HG03342 (cell line): Measurements from ENCODE around the gene WDFY2.

Experiments used
- ATAC-seq: cut with Tn5 transposase; IDR thresholded peaks from one replicate; pipeline ENCODE4 v1.9.1; 2021; ENCODE audit warnings: mild to moderate bottlenecking, moderate library complexity; ENCODE audit not compliant: unreplicated experiment

The WDFY2 gene

DNA sequence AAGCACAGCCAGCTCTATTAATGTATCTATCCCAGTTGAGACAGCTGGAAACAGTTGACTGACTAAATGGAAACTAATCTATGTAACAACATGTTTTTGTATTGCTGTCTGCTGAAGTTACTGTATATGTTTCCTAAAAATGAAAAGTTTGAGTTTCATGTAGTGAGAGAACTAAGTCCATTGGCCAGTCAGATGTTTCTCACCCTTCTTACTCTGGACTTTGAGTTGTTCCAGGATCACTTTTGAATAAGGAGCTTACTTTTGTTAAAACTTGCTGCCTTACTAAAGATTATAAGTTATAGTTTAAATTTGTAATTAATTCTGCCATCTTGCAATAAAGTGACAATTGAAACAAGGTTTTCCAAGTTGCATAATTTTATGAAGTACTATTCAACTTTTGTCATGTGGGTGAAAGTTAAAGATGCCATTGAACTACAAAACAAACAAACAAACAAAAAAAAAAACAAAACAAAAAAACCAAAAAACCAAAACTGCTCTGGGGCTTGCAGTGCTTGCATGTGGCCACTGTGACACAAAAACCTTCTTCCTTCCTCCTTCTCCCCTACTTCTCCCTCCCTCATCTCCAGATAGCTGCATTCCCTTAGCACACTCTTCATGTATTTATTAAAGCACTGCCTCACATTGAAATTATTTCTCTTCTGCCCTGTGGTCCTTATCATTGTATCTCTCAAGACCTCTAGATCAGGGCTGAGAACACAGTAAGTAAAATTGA is 15.3 kb downstream of the WDFY2 start:
- no peak for ATAC-seq

DNA sequence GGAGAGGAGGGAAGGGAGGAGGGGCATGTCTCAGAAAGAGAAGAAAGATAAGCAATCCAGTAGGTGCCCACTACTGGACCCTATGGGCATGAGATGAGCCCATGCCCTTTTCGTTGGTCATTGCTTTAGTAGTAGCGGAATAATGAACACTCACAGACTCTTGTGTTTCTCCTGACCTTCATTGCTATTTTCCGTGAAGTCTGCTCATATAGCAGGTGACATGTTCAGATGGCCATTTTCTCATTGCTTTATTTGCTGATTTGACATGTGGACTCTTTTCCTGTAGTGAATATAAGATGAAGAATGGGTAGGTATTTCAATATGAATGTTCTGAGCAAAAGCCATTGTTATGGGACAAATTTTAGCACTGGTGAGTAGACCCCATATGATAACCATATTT is 16.4 kb downstream of the WDFY2 start:
- ATAC-seq, result no peak

DNA sequence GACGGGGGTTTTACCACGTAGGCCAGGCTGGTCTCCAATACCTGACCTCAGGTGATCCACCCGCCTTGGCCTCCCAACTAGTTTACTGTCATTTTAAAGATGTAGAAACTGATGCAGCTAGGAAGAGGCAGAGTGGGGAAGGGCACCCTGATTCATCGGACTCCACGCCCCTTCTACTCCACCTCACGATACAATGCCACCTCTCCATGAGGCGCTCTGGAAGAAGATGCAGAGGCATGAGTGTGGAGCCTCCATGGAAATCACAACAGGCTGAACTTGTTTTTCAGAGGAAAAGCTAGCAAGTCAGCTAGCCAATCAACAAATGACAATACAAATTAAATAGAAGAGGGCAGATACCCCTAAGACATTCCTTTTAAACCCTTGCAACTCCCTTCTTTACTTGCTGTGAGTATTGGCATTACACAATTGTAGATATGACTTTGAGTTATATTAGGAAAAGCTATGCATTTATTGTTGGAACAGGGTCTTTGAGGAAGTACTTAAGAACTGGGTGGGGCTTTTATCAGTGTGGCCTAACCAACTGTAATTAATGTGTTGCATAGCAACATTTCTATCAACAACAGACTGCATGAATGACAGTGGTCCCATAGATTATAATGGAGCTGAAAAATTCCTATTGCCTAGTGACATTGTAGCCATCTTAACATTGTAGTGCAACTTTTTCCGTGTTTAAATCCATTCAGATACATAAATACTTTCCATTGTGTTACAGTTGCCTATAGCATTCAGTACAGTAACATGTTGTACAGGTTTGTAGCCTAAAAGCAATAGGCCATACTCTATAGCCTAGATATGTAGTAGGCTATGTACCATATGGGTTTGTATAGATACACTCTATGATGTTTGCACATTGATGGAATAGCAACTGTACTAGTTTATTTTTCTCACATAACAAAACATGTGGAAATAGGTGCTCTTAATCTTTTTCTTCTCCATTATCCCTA is 17.6 kb downstream of the WDFY2 start:
- ATAC-seq, result no peak

DNA sequence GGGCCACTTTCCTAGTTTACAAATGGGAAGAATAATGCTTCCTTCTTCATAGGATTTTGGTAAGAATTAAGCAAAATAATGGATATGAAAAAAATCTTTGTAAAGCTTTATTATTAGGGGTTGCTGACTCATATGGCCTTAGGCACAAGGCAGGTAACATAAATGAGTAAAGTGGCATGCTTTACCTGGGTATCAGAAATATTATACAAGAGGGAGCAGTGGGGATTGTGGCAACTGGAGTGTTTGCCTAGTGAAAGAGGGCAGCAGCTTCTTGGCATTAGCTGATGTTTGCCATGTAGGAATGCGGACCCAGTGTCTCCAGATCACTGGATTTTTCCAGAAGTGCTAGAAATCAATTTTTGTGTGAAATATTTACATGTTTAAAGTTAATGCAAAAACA is 19.5 kb downstream of the WDFY2 start:
- no peak for ATAC-seq

DNA sequence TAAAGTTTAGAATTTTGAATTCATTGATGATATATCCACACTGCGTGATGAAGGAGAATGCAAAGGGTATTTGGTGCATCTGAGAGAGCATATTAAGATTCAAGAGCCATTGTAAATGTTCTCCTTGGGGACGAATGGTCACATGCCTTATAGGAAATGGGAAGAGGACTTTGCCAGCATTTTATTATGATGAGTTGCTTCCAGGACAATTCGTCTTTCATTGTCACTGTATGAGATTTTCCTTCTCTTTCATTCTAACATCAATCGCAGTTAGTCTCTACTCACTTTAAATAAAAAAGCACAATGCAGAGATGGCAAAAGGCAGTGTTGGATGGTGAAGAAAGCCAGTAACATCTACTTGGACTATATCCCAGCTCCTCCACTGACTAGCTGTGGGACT is 21.4 kb downstream of the WDFY2 start:
- ATAC-seq, result no peak

DNA sequence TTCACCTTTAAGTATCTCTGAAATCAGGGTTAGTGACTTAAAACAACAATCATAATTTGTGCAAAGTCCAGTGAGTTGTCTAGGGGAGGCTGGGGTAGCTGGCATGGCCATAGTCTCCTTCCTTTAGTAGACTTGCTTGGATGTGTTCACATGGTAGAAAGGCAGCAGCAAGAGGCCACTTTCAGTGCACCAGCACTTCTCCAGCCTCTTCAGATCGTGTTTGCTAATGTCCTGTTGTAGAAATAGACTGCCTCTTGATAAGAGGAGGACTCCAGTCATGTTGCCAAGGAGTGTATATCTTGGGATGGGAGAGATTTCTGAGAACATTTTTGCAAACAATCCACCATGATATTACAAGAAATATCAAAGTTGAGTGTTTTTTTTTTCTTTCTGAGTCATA is 22.9 kb downstream of the WDFY2 start:
- no peak for ATAC-seq

DNA sequence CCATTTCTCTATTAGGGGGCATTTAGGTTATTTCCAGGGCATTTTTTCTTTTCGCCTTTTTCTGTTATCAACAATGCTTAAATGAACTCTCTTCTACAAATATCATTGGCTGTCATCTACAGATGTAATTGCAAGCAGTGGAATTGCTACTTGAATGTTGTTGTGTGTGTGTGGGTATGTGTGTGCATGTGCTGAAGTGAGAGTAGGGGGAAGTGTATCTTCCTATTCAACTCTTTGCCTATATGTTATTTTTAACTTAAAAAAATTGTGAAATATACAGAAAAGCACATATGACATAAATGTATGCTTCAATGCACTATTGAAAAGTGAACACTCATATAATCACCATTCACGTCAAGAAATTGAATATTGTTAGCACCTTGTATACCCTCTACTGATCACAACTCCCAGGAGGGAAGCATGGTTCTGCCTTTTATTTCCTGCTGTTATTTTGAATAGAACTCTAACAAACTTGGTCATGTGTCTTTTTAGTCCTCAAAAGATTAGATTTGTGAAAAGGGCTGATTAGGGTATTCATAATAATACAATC is 24.7 kb downstream of the WDFY2 start:
- ATAC-seq, result no peak

DNA sequence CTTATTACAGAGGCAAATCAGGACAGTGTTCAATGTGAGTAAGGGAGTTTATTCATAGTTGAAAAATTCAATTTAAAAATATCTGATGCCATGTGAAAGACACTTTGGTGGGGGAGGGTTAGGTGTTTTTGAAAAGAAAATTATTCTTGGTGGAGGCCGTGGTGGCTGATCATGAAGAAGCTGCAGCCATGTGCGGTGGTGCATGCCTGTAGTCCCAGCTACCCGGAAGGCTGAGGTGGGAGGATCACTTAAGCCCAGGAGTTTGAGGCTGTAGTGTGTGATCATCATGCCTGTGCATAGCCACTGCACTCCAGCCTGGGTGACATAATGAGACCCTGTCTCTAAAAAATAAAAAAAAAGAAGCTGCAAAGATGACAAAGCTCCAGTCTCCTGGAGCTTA is 28.6 kb downstream of the WDFY2 start:
- no peak for ATAC-seq

DNA sequence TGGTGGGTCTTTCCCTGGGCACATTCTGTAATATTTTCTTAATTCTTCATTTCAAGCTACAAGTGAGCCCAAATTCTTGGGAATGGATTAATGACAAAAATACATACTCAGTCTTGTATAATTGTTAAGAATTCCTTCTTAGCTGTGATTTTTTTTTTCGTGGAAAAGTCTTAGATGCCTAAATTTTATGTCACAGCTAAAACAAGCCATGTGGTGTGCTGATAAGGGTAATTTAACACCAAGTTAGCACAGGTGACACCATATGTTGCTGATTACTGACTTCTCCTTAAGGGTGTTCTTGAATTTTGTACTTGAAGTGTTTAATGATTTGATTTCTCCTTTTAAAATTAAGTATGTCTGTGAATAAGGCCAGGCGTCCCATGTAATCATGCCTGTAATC is 29.3 kb downstream of the WDFY2 start:
- ATAC-seq, result no peak

DNA sequence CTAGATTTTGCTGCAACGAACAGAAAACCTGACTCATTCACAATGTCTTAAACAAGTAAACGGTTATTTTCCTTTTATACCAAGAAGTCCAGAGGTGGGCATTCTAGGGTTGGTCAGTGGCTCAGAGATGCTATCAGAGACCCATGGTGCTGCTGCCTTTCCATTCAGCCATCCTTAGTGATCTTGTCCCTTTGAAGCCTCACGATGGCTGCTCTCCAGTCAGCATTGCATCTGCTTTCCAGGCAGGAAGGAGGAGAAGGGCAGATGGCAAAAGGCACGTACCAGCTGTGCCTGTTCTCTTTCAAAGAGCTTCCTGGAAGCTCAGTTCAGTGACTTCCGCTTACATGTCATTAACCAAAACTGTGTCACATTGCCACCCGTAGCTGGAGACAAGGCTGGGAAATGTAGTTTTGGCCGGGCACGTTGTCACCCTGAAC is 30.1 kb downstream of the WDFY2 start:
- peak; percentile 85 for ATAC-seq

DNA sequence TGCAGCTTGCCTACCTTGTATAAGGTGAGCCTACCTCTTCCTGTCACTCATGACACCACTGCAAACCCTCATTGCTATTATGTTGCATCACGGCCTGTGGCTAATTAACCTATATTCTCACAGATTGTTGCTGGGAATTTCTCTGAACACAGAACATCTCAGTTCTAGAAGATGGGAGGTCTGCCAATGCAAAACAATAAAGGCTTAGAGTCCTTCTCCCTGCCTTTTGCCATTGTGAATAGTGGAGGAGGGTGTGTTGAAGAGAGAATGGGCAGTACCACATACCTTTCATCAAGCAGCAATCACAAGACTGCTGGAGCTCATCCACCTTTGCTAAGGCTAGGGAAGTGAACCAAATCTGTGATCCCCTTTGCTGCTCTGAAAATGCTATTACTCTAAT is 34.4 kb downstream of the WDFY2 start:
- no peak for ATAC-seq

DNA sequence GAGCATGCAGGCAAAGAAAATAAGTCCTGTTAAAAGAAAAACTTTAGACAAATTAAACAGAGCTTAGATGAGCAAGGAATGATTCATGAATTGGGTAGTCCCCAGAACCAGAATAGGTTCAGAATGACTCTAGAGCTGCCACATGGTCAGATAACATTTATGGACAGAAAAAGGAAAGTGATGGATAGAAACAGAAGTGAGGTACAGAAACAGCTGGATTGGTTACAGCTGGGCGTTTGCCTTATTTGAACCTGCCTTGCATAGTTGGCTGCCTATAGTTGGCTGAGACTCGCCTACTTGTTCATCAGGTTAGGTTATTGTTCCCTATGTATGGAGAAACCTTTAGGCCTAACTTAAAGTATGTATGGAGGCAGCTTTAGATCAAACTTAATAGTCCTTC is 35.4 kb downstream of the WDFY2 start:
- ATAC-seq, result no peak

DNA sequence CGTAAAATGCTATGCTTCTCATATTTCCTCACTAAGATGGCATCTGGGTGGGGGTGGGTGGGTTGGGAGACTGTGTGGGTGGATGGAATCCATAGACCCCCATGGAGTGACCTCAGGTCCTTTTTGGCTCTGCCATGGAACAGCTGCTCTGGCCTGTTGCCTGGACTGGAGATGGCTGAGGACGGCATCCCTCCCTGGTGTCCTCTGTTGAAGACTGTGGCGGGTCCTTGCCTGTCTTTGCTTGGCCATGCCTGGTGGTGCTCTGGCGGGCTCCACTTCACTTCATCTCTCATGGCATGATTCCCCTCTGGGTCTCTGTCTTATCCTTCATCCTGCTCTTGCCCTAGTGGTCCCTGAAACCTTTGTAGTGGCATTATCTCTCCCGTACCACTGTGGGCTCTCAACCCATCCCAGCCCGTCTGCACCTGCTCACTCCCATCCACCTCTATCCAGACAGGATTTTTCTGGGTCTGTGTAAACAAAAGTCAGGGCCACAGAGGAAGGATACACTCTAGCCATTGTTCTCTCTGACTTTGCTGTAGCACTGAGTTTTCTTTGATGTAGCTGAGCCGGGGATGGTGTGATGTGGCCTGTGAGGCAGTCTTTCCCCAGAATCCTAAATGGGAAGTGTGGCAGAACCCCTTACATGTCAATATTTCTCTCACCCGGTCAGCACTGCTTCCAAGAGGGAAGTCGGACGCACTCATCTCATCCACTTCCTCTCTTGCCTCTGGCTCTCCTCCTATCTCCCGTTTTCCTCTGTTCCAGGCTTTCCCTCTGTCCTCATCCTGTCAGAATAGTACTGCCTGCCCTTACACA is 36.1 kb downstream of the WDFY2 start:
- ATAC-seq, result no peak

DNA sequence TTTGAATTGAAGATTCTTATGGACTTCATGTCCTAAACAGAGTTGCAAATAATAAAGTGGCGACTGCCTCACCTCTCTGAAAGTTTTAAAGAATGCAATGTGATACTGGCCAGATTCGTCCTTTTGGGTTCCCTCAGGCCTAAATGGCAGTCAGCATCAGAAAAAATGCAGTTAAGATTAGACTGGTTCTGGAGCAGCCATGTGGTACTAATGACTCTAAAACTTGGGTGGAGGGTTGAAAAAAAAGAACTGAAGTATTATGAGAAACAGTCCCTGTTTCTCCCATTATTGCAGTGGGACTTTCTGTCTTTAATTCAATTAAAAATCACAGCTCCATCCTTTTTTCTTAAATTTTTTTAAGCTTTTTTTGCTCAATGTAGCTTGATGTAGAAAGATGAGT is 37.3 kb downstream of the WDFY2 start:
- no peak for ATAC-seq

DNA sequence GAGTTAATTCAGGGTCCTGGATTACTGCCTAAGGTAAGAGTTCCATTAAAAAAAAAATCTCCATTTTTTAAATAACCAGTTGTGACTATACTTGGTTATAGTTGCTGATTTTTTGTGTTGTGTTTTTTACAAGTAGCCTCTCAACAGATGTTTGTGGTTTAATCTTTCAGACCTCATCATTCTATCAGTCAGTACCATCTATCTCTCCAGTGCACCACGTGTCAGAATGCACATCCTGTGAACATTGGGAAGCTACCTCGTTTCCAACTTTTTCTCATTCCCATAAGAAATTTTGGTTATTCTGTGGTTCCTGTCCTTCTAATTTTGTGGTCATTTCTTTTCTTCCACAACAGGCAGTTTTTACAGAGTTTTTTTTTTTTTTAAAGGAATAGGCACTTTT is 39.2 kb downstream of the WDFY2 start:
- no peak for ATAC-seq

DNA sequence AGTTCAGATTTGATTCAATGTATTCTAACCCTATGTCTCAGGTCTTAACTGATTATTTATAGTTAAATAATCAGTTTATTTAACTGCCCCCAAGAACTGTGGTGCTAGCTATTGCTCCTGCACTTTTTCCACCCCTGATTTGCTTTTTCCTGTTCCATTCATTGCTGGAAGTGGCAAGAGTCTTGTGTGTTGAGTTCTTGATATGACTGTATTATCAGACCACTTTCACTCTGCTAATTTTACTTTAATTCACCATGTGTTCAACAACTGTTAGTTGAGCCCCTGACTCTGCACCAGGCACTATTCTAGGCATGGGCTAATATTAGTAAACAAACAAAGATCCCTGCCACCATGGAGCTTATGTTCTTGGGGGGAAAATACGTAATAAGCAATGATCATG is 39.9 kb downstream of the WDFY2 start:
- no peak for ATAC-seq

DNA sequence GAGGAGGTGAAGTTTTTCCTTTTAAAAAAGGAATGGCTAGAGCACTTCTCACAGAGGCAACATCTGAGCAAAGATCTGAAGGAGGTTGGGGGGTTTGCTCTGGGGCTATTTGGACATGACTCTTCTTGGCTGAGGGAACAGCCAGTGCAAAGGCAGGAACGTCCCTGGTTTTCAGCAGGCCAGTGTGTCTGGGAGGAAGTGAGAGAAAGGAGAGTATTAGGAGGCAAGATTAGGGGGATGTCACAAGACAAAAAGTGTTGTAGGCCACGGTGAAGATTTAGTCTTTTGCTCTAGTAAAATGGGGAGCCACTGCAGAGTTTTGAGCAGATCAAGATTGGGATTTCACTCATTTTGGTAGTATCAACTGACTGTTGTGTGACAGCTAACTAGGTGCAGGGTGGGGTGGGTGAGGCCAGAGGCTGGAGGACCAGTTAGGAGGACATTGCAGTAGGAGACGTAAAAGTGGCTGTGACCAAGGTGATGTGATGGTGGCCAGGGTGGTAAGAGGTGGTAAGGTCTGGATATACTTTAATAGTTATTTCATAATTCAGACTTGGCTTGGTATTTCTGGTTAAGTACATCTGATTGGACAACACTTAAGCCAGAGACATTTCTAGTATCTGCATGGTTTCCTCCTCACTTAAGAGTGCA is 40.6 kb downstream of the WDFY2 start:
- no peak for ATAC-seq

DNA sequence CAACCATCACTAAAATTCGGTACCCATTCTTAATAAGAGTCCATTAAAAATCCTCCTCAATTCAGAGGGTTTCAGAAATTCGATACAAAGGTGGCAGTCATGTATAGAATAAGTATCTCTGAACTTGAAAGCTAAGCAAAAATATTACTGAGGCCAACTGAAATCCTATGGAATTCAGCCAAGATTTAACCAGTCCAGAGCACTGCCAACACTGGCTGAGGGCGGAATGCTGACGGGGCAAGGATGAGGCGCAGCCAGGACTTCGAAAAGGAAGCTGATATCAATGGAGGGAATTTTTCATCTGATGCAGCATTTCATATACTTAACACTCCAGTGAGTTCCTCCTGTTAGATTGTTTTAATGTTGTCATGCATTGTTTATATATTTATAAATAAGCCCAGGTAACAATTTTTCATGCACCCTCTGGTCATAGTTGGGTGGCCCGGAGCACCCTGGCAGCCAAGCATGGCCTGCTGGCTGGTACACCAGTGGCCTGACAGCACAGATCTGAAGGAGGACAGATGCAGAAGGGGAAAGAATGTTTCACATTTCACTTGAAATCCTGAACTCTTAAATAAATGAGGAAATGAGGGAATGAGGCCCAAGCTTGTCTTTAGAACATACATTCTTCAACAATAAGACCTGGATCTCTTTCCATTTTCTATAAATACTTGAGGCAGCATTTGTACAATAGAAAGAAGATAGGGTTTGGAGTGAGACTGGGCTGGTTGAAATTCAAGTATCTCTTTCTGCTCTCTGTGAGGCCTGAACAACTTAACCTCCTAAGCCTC is 41.5 kb downstream of the WDFY2 start:
- ATAC-seq, result no peak

DNA sequence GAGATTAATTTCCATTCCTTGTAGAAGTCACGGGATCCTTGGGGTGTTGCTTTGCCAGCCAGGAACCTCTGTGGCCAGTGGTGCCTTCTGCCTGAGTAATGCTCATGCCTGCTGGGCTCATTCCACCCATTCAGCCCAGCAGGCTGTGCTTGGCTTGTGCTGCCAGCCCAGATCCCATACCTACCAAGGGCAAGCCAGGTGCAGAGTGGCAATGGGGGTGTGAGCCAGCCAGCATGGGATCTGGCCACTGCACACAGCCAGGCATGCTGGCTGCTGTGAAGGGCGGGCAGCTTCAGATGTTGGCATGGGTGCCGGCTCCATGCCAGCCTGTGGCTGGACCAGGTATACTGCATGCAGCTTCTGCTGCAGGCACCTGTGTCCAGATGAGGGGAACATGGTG is 42.5 kb downstream of the WDFY2 start:
- ATAC-seq, result no peak
